Hematopoietic multipotent progenitor cell (in vitro differentiated cells): ENCODE results near the gene NR3C1. TPM values are rescaled to one million over a fixed set of nuclear protein-coding genes. Genes with fewer than 3 reads are reported as not detected.

Experiments used
- DNase-seq, 3 donors: peaks; one replicate each; pipeline ENCODE4 v3.0.0-alpha.2; 2011 to 2015; ENCODE audit warnings: low read depth in 2 of 3, low spot score in 2 of 3
- total RNA-seq: library from RNA; depleted of rRNA; stranded (reverse); fragments of >200 nt; gene quantifications from one replicate; pipeline ENCODE4 v1.2.3, GENCODE V29; 2012

Gene NR3C1
- 39.9 TPM for total RNA-seq

DNA sequence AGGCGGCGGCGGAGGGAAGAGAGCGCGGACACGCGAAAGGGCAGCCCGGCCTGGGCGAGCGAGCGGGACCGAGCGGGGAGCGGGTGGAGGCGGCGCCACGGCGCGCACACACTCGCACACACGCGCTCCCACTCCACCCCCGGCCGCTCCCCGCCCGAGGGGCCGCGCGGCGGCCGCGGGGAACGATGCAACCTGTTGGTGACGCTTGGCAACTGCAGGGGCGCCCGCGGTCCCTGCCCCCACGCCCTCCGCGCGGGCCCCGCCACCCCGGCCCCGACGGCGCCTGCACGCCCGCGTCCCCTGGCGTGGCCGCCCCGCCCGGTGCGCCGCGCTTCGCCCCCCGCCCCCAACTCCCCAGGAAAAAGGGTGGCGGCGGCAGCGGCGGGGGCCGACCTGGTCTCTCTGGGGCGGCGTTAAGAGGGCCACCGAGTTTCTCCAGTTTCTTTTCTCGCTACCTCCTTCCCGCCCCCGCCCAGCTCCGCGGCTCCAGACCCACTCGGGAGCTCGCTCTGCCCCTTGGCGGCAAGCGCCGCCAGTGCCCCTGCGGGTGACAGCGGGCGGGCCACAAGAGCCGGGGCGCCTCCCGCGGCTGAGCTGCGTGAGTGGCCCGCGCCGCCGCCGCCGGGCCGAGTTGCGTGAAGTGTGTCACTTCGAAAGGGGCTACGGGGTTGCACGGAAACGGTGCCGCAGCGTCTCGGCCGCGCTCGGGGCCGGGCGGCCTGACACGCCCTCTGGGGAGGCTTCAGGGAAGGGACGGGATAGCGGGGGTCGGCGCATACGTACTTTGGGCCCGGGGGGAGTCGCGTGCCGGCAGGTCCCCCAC, at the start of gene NR3C1:
Gene NR3C1 (minus strand): TSS at position 94 of the 823 bp plus-strand sequence. CDS start 2,847 bp downstream, outside the sequence.
- DNase-seq, result peak; percentile 78 to 92 (median 89)

DNA sequence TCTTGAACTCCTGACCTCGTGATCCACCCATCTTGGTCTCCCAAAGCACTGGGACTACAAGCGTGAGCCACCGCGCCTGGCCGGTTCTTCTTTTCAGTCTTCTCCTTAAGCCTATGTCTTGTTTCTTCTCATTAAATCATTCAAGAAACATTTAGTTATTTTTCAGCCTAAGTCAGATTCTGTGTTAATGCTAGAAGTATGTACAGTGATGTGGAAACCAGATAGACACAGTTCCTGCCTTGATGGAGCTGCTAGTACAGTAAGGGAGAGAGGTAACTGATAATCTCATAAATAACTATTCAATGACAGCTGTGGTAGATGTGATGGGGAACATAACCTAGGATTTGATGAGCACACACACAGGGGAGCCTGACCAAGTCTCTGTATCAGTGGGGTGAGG, 46.3 kb upstream of the NR3C1 start:
- DNase-seq, result no peak

DNA sequence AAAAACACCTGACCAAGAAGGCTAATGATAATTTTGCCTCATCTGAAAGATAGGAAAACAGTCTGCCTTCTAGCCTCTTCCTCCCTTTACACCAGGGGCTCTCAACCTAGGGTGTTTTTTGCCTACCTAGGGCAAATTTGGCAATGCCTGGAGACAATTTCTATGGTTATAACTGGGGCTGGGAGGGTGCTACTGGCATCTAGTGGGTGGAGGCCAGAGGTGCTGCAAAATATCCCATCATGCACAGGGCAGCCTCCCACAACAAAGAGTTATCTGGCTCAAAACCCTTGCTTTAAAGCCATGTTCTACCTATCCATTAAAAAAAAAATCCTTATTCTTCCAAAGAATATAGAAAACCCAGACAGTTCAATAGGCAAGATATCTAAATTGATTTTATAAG, 45.0 kb upstream of the NR3C1 start:
- DNase-seq, result no peak

DNA sequence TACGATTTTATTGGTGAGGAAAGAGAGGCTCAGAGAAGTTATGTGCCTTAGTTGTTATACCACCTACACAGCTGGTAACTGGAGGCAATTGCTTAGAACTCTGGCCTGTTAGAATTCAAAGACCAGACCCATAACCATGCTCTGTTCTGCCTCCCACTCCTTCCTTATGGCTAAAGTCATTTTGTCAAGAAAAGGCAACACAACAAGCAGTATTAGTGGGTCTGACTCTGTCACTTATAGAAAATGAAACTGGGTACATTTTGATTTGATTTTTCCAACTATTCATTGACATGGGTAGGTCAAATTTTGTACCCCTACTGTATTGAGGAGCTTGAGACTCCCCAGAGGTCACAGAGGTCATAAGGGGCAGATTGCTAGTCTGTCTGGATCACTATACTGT, 44.5 kb upstream of the NR3C1 start:
- no peak for DNase-seq

DNA sequence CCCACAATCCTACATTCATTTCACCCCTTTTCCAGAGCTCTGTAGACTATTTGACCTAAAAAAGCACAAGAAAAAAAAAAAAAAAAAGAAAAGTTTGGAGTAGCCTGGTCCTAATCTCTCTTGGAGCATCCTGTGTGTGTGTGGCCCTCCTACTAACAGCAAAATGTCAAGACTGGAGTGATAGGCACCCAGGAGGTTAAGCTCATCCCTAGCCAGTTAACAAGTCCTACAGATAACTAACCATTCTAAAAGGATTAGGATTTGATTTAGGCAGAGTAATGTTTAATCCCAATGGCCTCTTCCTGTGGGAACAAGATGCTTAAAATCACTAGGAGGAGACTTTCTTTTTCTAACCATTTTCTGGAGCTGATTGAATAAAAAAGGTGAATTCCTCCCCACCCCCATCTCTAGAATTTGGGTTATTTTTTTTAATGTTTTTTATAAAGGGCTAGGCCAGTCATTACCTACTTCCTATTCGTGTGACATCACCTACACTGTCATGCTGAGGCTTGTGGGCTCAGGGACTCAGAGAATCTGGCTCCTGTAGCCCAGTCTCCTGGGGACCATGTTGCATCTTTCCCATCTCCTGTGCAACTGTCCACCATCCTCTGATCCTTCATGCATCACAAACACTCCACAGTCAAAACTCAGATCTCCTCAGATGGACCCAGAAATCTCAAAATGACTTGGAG, 43.2 kb upstream of the NR3C1 start:
- DNase-seq, result no peak

DNA sequence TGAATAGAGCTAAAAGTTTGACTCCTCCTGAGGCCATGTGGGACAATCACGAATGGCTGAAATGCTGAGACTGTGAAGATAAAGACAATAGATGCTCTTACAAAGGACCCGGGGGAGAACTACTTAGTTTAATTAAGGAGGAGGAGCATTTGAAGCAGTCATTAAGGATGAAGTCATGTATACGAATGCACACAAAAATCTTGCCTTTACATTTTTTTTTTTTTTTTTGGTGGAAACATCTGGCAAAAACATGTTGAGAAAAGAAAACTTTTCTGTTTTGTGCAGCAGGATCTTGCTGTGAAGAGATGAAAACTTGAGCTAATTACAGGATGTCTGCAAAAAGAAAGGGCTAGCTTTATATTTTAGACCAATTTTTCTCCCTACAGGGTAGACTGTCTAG, 42.3 kb upstream of the NR3C1 start:
- no peak for DNase-seq

DNA sequence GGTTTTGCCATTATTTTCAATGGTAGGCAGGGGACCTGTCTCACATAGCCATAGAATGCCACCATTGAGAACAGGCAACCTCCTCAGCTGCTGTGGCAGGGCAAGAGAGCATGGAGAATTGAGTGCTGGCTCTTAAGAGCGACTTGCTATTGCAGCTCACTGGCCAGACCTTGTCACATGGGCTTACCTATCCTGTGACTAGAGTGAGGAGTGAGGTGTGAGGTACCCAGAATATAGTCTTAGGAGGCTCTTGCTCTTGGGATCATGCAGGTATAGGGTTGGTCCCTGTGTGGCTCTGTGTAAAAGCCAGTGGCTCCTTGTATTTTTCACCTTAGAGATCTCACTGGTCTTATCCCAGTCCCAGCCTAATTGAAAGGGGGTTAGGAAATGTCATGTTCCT, 39.8 kb upstream of the NR3C1 start:
- no peak for DNase-seq

DNA sequence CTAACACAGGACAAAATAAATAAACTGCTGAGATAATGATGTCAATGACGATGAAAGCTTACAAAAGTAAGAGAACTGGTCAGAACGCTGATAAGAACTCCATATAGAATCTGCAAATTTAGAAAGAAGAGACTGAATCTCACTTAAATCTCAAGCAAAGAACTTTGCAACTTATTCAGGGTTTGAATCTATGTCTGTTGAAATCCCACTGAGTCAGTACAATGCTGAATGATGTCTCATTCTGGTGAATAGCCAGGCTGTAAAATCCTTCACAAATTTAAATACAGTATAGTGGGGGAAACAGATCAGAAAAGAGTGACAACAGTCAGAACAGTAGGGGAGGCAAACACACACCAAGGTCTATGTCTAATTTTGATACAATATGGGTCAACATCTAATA, 38.9 kb upstream of the NR3C1 start:
- no peak for DNase-seq

DNA sequence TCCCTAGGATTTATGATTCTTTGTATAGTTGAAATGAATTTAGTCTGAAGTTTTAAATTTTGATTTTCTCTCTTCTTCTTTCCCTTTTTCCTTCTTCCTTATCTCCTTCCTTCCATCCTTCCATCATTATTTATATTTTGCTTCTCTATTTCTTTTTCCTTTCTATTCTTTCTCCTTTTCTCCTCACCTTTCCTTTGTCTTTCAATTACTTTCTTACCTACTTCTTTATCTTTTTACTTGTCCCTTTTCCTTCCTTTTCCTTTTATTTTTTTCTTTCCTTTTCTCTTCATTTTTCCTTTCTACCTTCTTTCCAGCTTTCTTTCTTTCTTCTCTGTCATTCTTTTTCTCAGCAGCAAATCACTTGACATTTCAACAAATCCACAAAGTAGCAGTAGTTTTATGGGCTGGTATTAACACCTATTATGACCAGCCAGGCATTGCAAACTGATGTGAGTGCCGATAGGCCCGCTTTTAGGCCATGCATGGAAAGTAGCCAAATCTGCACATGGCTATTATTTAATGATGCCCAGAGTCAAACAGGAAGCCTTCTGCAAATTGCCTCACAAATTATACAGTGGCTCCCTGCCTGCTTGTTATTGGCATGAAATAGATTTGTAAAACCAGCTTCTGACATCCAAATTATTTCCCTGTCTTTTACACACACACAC, 37.1 kb upstream of the NR3C1 start:
- DNase-seq, result no peak

DNA sequence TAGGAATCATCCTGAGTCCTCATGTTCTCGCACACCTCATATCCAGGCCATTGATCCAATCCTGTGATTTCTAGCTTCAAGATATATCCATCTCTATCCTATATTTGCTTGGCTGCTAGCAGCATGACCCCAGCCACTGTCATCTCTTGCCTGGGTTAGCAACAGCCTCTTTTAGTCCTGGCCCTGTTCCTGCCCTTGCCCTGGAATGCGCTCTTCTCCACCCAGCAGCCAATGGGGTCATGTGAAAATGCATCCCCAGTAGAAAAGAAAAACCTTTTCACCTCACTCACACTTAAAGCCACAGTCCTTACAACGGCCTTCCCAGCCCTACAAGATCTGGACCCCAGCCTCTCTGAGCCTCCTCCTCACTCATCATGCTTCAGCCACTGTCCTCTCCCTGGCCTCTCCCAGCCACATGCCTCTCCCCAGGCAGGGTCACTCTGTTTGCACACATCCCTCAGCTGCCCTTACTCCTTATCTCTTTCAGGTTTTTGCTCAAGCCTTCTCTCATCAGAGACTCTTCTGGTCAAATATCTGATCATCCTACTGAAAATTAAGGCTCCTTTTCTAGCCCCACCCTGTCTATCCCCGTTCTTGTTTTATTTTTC, 34.3 kb upstream of the NR3C1 start:
- no peak for DNase-seq

DNA sequence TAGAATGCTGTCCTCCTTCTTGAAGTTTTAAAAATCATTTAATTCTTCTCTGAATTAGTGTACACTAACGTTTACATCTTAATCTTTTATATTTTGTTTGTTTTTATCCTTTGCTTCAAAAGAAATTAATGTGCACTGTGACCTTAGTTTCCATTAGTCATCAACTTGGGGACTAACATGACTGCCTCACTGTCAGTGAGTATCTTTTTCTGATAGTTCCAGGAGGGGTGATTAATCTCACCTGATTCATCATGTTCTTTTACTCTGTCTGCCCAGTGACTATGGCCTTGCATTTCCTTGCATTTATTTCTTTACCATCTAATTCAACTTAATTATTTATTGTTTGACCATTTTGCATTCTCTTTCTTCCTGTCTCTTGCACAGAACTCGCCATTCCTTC, 33.4 kb upstream of the NR3C1 start:
- DNase-seq, result no peak

DNA sequence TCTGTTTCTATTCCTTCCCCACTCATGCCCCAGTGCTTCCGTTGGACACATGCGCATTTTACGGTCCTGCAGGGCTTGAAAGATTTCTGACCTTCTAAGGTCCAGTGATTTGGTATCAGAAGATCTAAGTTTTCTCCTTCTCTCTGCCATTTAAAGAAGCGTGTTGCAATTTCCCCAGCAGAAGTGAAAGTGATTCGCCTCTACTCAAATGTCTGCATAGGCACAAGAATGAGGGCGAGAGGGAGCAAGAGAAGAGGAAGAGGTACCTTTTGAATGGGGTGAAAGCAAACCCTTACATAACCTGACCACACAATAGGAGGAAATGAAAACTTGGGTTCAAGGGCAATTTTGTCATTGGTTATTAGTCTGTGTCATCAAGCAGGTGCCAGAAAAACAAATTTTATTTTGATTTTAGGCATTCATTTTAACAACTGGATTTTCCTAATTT, 31.7 kb upstream of the NR3C1 start:
- peak; percentile 24 to 77 (median 48) for DNase-seq

DNA sequence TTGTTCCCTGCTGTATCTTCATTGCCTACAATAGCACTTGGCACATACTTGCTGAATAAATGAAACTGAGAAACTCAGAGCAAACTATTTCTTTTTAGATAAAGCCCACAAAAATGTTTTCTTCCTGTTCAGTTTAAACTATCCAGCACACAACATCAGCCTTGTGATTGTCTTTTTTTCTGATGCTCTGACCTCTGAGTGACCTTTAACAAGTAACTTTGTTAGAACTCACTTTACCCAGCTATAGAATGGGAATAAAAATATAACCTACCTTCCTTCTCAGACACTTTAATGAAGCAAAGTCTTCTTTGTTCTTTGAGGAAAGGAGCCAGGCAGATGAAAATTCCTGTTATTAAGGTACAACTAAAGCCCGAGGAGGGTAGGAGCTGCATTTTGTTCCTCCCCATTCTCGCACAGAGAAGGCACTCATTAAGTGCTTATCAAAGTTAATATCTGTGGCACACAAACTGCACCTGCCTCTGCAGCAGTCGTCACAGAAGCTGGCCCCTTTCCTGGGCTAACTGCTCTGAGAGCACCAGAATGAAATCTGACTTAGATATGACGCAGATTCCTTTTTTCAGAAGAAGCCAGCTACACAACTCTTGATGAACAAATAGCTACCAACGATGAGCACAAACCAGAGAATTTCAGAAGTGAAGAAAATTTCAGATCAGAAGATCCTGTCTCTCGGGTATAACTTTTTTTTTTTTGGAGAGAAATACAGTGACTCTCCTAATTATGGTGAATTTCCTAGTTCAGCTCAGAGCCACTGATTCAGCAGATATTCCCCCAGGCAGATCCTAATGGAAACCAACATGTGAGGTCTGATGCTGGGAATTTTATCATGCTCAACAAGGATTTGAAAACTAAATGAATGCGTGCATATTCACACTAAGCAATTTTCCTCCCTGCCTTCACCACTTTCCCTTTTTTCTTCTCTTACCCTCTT, 31.0 kb upstream of the NR3C1 start:
- peak; percentile 12 to 47 (median 45) for DNase-seq

DNA sequence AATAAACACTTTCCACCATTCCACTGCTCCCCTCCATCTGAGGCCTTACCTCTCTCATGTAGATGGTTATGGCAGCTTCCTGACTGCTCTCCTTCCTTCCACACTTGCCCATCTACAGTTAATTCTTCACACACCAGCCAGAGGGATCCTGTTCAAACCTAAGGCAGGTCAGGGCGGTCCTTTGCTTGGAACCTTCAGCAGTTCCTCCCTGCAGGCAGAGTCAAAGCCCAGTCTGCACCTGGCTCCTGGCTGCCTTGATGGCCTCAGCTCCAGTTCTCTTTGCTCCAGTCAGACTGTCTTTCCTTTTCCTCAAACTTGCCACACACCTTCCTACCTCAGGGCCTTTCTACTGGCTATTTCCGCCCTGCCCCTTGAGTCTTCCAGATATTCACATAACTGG, 30.2 kb upstream of the NR3C1 start:
- no peak for DNase-seq

DNA sequence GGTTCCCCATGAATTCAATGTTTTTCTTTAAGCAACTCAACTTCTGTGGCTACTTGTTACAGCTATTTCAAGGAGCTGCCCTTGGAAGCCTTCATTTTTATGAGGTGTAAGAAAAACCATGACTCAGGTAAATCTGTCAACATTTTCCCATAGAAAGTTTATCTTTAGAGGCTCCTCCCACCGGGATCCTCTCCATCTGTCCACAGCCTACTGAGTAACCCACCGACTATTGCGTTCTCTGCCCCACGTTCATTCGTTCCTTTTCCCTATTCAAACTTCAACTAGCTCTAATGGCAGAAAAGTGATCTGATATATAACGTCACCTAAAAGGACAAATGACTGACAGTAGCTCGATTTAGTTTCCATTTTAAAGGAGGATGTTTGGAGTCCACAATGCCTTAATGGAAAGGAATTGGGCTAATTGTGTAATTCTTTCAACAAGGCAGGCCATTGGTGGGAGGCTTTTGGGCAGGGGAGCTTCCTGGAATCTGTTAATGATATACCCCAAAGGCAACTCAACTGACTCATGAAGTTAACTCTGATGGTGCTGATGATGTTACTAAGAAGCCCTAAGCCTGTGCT, 29.3 kb upstream of the NR3C1 start:
- DNase-seq, result no peak

DNA sequence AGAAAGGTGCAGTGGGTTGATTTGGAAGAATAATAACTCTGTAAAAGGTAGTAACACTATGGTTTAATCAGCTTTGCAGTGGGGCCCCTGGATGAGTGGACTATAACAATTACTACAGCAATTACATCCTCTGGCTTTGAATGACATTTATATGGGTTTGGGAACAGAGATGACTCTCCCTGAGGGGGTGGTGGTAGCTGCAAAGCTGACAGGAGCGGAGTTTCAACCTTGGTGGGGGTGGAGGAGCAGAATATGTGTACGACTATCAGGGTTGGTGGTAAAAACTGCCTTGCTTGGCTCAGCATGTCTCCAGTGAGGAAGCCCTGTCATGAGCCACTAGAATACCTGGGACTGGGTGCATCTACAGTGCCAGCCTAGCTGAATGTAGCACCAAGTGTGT, 28.3 kb upstream of the NR3C1 start:
- DNase-seq, result no peak

DNA sequence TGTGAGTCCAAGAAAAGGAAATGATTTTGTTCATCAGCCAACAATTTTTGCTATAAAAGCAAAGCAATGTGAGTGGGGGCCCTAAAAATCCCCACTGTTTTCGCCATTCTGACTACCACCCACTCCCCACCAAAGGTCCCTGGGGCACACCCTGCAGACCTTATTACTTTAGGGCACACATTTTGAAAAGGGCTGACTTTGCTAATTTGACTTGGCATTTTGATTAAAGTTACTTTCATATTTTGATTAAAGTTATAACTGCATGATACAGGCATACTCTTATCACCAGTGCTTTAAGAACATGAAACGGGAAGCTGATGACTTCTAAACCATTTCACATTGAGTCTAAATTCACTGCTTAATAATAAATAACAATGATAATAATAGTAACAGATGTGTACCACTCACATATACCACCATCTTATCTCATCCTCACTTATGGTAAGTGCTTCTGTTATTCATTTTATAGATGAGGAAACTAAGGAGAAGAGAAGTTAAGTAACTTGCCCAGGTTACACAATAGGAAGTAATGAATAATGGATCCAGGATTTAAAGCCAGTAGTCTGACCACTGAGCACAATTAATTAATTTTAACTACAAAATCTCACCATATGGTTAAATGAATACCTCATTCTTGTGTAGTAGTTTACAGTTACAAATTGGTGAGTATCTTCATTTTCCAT, 25.4 kb upstream of the NR3C1 start:
- no peak for DNase-seq

DNA sequence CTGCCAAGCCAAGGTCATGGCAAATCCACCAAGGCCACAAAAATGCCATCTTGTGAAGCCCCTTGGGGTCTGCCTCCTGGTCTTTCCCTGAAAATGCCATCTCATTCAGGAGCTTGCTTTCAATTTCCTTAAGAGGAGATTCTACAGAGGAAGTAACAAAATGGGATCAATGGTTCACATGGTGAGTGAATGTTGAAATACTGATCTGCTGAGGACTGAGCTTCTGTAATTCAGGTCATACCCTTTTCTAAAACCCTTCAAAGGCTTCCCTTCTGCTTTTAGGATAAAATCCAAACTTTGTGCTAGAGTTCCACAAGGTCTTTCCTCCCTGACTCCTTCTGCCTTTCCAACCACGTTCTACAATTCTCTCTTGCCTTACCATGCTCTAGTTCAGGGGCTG, 24.7 kb upstream of the NR3C1 start:
- no peak for DNase-seq

DNA sequence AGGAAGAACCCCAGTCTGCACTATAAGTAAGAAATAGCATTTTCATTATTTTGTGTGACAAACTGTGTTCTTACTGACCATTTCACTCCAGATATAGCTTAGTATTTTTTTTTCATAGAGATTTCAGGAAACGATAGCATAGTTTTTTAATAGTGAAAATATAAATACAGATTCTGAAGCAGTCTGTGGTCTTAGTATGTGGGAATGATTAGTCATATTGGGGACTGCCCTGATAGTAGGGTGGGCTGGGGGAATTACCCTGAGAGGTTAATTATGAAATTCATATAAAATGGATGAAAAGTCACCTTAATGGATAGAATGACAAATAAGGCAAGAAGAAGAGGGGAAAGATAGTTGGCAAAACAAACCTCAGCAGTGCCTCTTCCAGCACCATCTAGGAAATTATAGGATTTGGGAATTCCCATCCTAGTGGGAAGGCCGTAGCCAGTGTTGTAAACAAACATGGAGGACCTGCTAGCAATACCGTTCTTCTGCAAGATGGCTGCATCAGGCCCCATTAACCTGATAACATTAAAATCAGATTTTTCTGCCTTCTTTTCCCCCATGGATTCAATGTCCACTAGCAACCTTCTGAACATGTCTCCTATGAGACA, 23.7 kb upstream of the NR3C1 start:
- no peak for DNase-seq
